Loucy (cell line): ENCODE data around the gene AKIP1.

ENCODE experiments used
- H2AFZ ChIP-seq: fragments of 200-600 bp; sonication (generic); 2 replicates; pipeline ENCODE4 v1.6.0; 2016; ENCODE audit warnings: antibody characterized with exemption, mild to moderate bottlenecking, low read length, moderate library complexity
- H3F3A ChIP-seq: fragments of 200-600 bp; 2 replicates; pipeline ENCODE4 v1.6.0; 2016; ENCODE audit warnings: antibody characterized with exemption, low read depth, mild to moderate bottlenecking
- H3K27me3 ChIP-seq: fragments of 200-600 bp; sonication (generic); 2 replicates; pipeline ENCODE4 v1.6.1; 2014; ENCODE audit warnings: low read length, mild to moderate bottlenecking; ENCODE audit not compliant: insufficient read depth, poor library complexity, severe bottlenecking
- H3K36me3 ChIP-seq: fragments of 200-600 bp; sonication (generic); 2 replicates; pipeline ENCODE4 v1.6.1; 2016; ENCODE audit warnings: low read length; ENCODE audit not compliant: insufficient read depth
- H3K4me1 ChIP-seq: fragments of 200-600 bp; sonication (generic); 2 replicates; pipeline ENCODE4 v1.5.1; 2014; ENCODE audit warnings: low read length, mild to moderate bottlenecking; ENCODE audit not compliant: insufficient read depth, poor library complexity, severe bottlenecking
- H3K4me2 ChIP-seq: fragments of 200-600 bp; sonication (generic); 2 replicates; pipeline ENCODE4 v1.6.0; 2014; ENCODE audit warnings: antibody characterized with exemption, low read length, low read depth, mild to moderate bottlenecking; ENCODE audit not compliant: poor library complexity, severe bottlenecking
- H3K4me3 ChIP-seq: fragments of 200-600 bp; sonication (generic); 2 replicates; pipeline ENCODE4 v1.5.1; 2014; ENCODE audit warnings: low read length, mild to moderate bottlenecking, mixed read lengths; ENCODE audit not compliant: poor library complexity, severe bottlenecking
- H3K79me2 ChIP-seq: fragments of 200-600 bp; sonication (generic); 2 replicates; pipeline ENCODE4 v1.6.1; 2014; ENCODE audit warnings: low read length; ENCODE audit not compliant: insufficient read depth
- H3K9ac ChIP-seq: fragments of 200-600 bp; sonication (generic); 2 replicates; pipeline ENCODE4 v1.6.0; 2014; ENCODE audit warnings: mild to moderate bottlenecking, low read depth, low read length, moderate library complexity; ENCODE audit not compliant: poor library complexity, severe bottlenecking
- H3K9me2 ChIP-seq: fragments of 200-600 bp; sonication (generic); replicated peaks from 2 replicates; pipeline ENCODE4 v1.6.1; 2016; ENCODE audit warnings: low read depth, low read length, mixed read lengths
- H3K9me3 ChIP-seq: fragments of 200-600 bp; sonication (generic); 2 replicates; pipeline ENCODE4 v1.6.1; 2014; ENCODE audit warnings: mild to moderate bottlenecking, antibody characterized with exemption, low read length, low read depth; ENCODE audit not compliant: insufficient read depth
- H4K20me1 ChIP-seq: fragments of 200-600 bp; sonication (generic); 2 replicates; pipeline ENCODE4 v1.6.0; 2014; ENCODE audit warnings: antibody characterized with exemption, low read length, mild to moderate bottlenecking; ENCODE audit not compliant: insufficient read depth, poor library complexity, severe bottlenecking
- EZH2phosphoT487 ChIP-seq: fragments of 200-600 bp; IDR thresholded peaks from 2 replicates; pipeline ENCODE4 v1.6.1; 2018; ENCODE audit warnings: antibody characterized with exemption, mild to moderate bottlenecking, moderate library complexity, borderline replicate concordance
- TF ChIP-seq, protein P1 (sequence below): fragments of 200-600 bp; sonication (generic); conservative IDR thresholded peaks from 2 replicates; pipeline ENCODE4 v1.5.1; 2014; ENCODE audit warnings: mild to moderate bottlenecking, antibody characterized with exemption, low read length

The AKIP1 gene

DNA sequence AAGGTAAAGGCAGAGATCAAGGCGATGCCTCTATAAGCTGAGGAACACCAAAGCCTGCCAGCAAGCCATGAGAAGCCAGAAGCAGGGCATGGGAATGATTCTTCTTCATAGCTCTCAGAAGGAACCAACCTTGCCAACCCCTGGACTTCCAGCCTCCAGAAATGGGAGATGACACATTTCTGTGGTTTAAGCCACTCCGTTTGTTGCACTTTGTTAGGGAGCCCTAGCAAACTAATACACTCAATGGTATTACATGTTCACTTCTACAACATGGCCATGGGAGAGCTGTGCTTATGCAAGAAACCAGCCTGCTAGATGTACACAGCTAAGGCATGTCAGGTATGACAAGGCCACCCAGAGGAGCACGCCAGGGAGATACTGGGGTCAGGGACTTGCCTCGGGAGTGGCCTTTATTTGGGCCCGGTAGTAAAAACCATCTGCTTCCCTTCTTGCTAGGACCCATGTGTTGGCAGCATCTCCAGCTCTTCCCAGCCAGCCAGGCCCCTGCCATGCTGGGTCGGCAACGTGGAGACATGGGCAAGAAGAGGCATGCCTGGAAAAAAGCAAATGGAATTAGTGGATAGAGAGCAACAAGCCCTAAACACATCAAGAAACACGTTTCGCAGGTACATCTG, 18.1 kb downstream of the AKIP1 start:
- Histone ChIP-seq H3K27me3 (no peaks in the 10 kb centered on the region), H3K4me1 (no peaks in the 10 kb centered on the region), H3K36me3 (no peaks in the 10 kb centered on the region), H4K20me1 (no peaks in the 10 kb centered on the region), H3K9me2 (no peaks in the 10 kb centered on the region), H2AFZ (no peak overlapping the region), H3K9me3 (no peaks in the 10 kb centered on the region), H3K4me3 (no peak overlapping the region), H3K4me2 (no peak overlapping the region), H3F3A (no peaks in the 10 kb centered on the region), H3K79me2 (no peaks in the 10 kb centered on the region), H3K9ac (no peak overlapping the region)
- TF ChIP-seq, protein P1, sequence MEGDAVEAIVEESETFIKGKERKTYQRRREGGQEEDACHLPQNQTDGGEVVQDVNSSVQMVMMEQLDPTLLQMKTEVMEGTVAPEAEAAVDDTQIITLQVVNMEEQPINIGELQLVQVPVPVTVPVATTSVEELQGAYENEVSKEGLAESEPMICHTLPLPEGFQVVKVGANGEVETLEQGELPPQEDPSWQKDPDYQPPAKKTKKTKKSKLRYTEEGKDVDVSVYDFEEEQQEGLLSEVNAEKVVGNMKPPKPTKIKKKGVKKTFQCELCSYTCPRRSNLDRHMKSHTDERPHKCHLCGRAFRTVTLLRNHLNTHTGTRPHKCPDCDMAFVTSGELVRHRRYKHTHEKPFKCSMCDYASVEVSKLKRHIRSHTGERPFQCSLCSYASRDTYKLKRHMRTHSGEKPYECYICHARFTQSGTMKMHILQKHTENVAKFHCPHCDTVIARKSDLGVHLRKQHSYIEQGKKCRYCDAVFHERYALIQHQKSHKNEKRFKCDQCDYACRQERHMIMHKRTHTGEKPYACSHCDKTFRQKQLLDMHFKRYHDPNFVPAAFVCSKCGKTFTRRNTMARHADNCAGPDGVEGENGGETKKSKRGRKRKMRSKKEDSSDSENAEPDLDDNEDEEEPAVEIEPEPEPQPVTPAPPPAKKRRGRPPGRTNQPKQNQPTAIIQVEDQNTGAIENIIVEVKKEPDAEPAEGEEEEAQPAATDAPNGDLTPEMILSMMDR, result no peak
- TF ChIP-seq EZH2phosphoT487, result no peak

GRCh38 chr11:8930456-8931175, 19.6 kb downstream of the AKIP1 start:
- H3F3A ChIP-seq, result no peaks in the 10 kb centered on the region
- no peaks in the 10 kb centered on the region for H3K27me3 ChIP-seq
- no peaks in the 10 kb centered on the region for H3K79me2 ChIP-seq
- H3K4me1 ChIP-seq, result no peaks in the 10 kb centered on the region
- no peak overlapping the region for H3K4me2 ChIP-seq
- H3K36me3 ChIP-seq, result no peaks in the 10 kb centered on the region
- no peak overlapping the region for H3K4me3 ChIP-seq
- TF ChIP-seq EZH2phosphoT487, result no peak
- TF ChIP-seq, protein P1, result no peak
- H3K9ac ChIP-seq, result no peak overlapping the region
- H2AFZ ChIP-seq, result no peak overlapping the region
- no peaks in the 10 kb centered on the region for H3K9me3 ChIP-seq
- H3K9me2 ChIP-seq, result no peaks in the 10 kb centered on the region
- H4K20me1 ChIP-seq, result no peaks in the 10 kb centered on the region

DNA sequence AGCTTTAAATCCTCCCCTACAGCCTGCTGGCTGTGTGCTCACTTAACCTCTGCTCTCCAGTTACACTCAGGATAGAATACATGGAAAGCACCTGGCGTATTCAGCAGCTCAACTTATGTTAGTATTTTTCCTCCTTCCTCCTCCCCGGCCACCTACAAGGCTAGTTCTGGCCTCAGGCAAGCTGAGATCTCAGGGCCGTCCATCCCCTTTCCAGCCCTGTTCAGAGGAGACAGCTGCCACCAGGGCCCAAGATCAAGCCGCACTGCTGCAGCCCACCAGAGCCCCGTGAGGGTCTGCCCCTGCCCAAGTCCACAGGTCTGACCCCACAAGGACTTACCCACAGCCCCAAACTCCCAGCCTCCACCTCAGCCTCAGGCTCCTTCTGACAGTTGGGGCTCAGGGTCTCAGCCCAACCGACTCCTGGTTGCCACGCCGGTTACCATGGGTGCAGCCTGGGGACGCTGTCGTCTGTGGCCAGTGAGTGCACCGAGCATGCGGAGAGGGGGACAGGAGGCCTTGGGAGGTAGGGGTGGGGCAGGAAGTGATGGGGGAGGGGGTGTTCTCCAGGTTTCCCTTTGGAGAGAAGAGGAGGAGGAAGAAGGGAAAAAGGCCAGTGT, 21.7 kb downstream of the AKIP1 start, which contains the start of gene C11orf16:
Gene C11orf16 (minus strand): TSS at position 384 of the 617 bp plus-strand sequence. CDS start 639 bp downstream, outside the sequence.
- H3K4me1 ChIP-seq, result no peaks in the 10 kb centered on the region
- no peak within 1 kb of the TSS for H2AFZ ChIP-seq
- no peaks in the 10 kb centered on the region for H3K27me3 ChIP-seq
- H3F3A ChIP-seq, result no peaks in the 10 kb centered on the region
- H3K9me3 ChIP-seq, result no peaks in the 10 kb centered on the region
- no peaks in the 10 kb centered on the region for H4K20me1 ChIP-seq
- H3K4me2 ChIP-seq, result no peak within 1 kb of the TSS
- no peaks in the 10 kb centered on the region for H3K36me3 ChIP-seq
- no peaks in the 10 kb centered on the region for H3K79me2 ChIP-seq
- no peaks in the 10 kb centered on the region for H3K9me2 ChIP-seq
- H3K4me3 ChIP-seq, result no peak within 1 kb of the TSS
- no peak for TF ChIP-seq EZH2phosphoT487
- TF ChIP-seq, protein P1, result no peak
- H3K9ac ChIP-seq, result no peak within 1 kb of the TSS
